Mesenchymal stem cell (in vitro differentiated cells and primary cell): Measurements from ENCODE around the gene ADAMTS14.

Source experiments
- DNase-seq: peaks from one replicate; pipeline ENCODE4 v3.0.0-alpha.2; 2013
- H2AFZ ChIP-seq: one replicate; pipeline ENCODE4 v1.6.1; 2013; ENCODE audit warnings: low read depth, mild to moderate bottlenecking, control low read depth, inconsistent platforms, low read length, moderate library complexity
- H2AK5ac ChIP-seq: 2 replicates; pipeline ENCODE4 v1.6.1; 2013; ENCODE audit warnings: low read length, moderate library complexity, mild to moderate bottlenecking, inconsistent platforms; ENCODE audit not compliant: severe bottlenecking
- H2BK120ac ChIP-seq: one replicate; pipeline ENCODE4 v1.6.1; 2013; ENCODE audit warnings: low read depth, mild to moderate bottlenecking, inconsistent platforms, low read length, moderate library complexity
- H2BK12ac ChIP-seq, 2 experiments: one replicate each; pipeline ENCODE4 v1.6.1; 2013; ENCODE audit warnings: inconsistent platforms in 2 of 2, low read length in 2 of 2, mild to moderate bottlenecking in 2 of 2, moderate library complexity in 2 of 2, control low read depth in 1 of 2
- H2BK15ac ChIP-seq: one replicate; pipeline ENCODE4 v1.6.1; 2013; ENCODE audit warnings: mild to moderate bottlenecking, low read depth, inconsistent platforms; ENCODE audit not compliant: poor library complexity, severe bottlenecking
- H2BK5ac ChIP-seq: 2 replicates; pipeline ENCODE4 v1.6.1; 2013; ENCODE audit warnings: low read depth, mild to moderate bottlenecking, low read length, control low read depth, inconsistent platforms; ENCODE audit not compliant: poor library complexity, severe bottlenecking
- H3K14ac ChIP-seq, 2 experiments: one replicate each; pipeline ENCODE4 v1.6.1; 2013; ENCODE audit warnings: inconsistent platforms in 2 of 2, low read length in 2 of 2, control low read depth in 1 of 2, mild to moderate bottlenecking in 1 of 2, moderate library complexity in 1 of 2
- H3K18ac ChIP-seq, 2 experiments: one replicate each; pipeline ENCODE4 v1.6.1; 2013; ENCODE audit warnings: inconsistent platforms in 2 of 2, low read length in 2 of 2, control low read depth in 1 of 2, low read depth in 1 of 2, mild to moderate bottlenecking in 1 of 2
- H3K23ac ChIP-seq, 2 experiments: one replicate each; pipeline ENCODE4 v1.6.1; 2013; ENCODE audit warnings: inconsistent platforms in 2 of 2, low read length in 2 of 2, mild to moderate bottlenecking in 2 of 2, moderate library complexity in 2 of 2, control low read depth in 1 of 2
- H3K27ac ChIP-seq: 2 replicates; pipeline ENCODE4 v1.5.1; 2013; ENCODE audit warnings: mild to moderate bottlenecking, moderate library complexity, low read length, control low read depth, inconsistent platforms; ENCODE audit not compliant: poor library complexity, severe bottlenecking
- H3K27me3 ChIP-seq, 2 experiments: 2 replicates each; pipeline versions ENCODE4 v1.6.1 to v1.7.0; 2013; ENCODE audit warnings: low read length in 2 of 2, mild to moderate bottlenecking in 2 of 2, moderate library complexity in 2 of 2, control low read depth in 1 of 2, inconsistent platforms in 1 of 2; ENCODE audit not compliant: control insufficient read depth in 1 of 2, insufficient read depth in 1 of 2
- H3K36me3 ChIP-seq, 2 experiments: 2 replicates each; pipeline versions ENCODE4 v1.6.1 to v1.7.0; 2013; ENCODE audit warnings: low read length in 2 of 2, control low read depth in 1 of 2, inconsistent platforms in 1 of 2, low read depth in 1 of 2, mild to moderate bottlenecking in 1 of 2; ENCODE audit not compliant: insufficient read depth in 2 of 2, control insufficient read depth in 1 of 2
- H3K4ac ChIP-seq, 2 experiments: one replicate each; pipeline ENCODE4 v1.6.1; 2013; ENCODE audit warnings: inconsistent platforms in 2 of 2, low read length in 2 of 2, mild to moderate bottlenecking in 2 of 2, moderate library complexity in 2 of 2, control low read depth in 1 of 2, low read depth in 1 of 2
- H3K4me1 ChIP-seq: 2 replicates; pipeline ENCODE4 v1.6.1; 2013; ENCODE audit warnings: low read depth, low read length, control low read depth; ENCODE audit not compliant: control insufficient read depth, insufficient read depth
- H3K4me2 ChIP-seq: 2 replicates; pipeline ENCODE4 v1.6.1; 2013; ENCODE audit warnings: low read length, mild to moderate bottlenecking, inconsistent platforms; ENCODE audit not compliant: poor library complexity, severe bottlenecking
- H3K4me3 ChIP-seq, 2 experiments: 2 replicates each; pipeline versions ENCODE4 v1.5.1 to v1.7.0; 2013; ENCODE audit warnings: low read length in 2 of 2, mild to moderate bottlenecking in 2 of 2, control low read depth in 1 of 2, low read depth in 1 of 2; ENCODE audit not compliant: insufficient read depth in 1 of 2
- H3K79me1 ChIP-seq: replicated peaks from 2 replicates; pipeline ENCODE4 v1.6.1; 2013; ENCODE audit warnings: mild to moderate bottlenecking, control low read depth, low read length, inconsistent platforms; ENCODE audit not compliant: poor library complexity, severe bottlenecking
- H3K9ac ChIP-seq: 2 replicates; pipeline ENCODE4 v1.7.0; 2013; ENCODE audit warnings: mild to moderate bottlenecking, low read length, moderate library complexity
- H3K9me3 ChIP-seq: 2 replicates; pipeline ENCODE4 v1.7.0; 2013; ENCODE audit warnings: mild to moderate bottlenecking, low read length; ENCODE audit not compliant: control insufficient read depth
- H4K8ac ChIP-seq: one replicate; pipeline ENCODE4 v1.6.1; 2013; ENCODE audit warnings: inconsistent platforms, mild to moderate bottlenecking, low read length, moderate library complexity
- H4K91ac ChIP-seq: one replicate; pipeline ENCODE4 v1.6.1; 2013; ENCODE audit warnings: mild to moderate bottlenecking, low read length, inconsistent platforms
- WGBS: methylation state at CpG from one replicate; pipeline ENCODE4 v1.1.7; 2013; ENCODE audit warnings: mixed read lengths; 5-methylcytosine and 5-hydroxymethylcytosine counted together

ADAMTS14 gene

DNA sequence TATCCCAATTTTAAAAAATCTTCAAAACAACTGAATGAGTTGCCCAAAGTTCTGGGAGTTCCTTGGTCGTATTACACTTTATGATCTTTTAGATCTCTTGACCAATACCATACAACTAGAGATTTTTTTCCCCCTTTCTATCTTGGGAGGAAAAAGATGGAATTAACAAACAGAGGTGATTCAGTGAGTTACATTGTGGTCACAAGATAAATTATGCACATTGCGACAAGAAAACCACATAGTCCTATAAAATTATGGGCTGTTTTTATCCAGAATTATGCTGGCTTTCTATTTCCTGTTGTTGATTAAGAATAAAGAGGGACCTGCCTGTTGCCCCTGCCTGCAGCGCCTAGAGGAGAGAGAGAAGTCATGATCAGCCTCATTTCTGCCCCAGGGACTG lies 135.2 kb downstream of the ADAMTS14 start:
- WGBS: 100% methylated on average over 2 of the region's 3 CpGs

DNA sequence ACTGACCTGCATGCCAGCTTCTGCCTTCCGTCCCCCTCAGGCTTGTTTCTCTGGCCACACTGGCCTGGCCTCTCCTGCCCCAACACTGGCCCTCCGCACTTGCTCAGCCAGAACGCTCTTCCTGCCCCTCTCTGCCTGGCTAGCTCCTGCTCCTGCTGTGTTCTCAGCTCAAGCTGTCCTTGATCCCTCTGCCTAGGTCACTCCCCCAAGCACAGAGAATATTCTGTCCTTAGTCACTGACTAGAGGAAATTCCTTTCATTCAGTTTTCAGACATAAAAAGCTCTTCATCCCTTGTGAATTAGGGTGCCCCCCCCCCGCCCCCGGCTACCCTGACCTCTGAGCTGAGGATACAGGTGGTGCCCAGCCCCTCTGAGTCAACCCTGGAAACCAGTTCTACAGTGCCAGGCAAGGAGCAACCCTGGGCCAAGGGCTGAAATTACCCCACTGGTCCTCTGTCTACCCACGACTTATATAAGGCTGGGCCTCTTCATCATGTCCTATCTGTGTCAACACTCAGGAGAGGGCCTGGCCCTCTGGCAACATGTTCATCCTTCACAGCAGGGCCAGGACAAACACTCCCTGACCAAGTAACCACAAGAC lies 136.8 kb downstream of the ADAMTS14 start:
- Histone ChIP-seq H2BK15ac (no peak overlapping the region), H2BK5ac (no peak overlapping the region), H3K9ac (no peak overlapping the region), H4K8ac (no peak overlapping the region), H3K9me3 (no peaks in the 10 kb centered on the region), H3K36me3 (no peaks in the 10 kb centered on the region), H2BK120ac (no peak overlapping the region), H3K14ac (peak overlapping the region in 1 of 2 experiments; percentile 14), H3K4me1 (peaks cover 8% of the 10 kb centered on the region), H3K79me1 (no peaks in the 10 kb centered on the region), H3K4me3 (no peak overlapping the region), H2BK12ac (no peak overlapping the region), H2AFZ (no peak overlapping the region), H3K23ac (no peak overlapping the region), H3K4me2 (no peak overlapping the region), H3K18ac (peak overlapping the region in 1 of 2 experiments; percentile 16), H3K27ac (no peak overlapping the region), H2AK5ac (no peak overlapping the region), H3K4ac (no peak overlapping the region), H3K27me3 (peaks cover 11 to 20% of the 10 kb centered on the region in 2 experiments), H4K91ac (no peak overlapping the region)
- 74% methylated on average over 6 of the region's 6 CpGs for WGBS
- DNase-seq: no peak

More for the DNA sequence above, 135.2 kb downstream of the ADAMTS14 start:
- Histone ChIP-seq H4K91ac (no peak overlapping the region), H3K14ac (no peak overlapping the region), H3K23ac (no peak overlapping the region), H4K8ac (no peak overlapping the region), H3K4me3 (no peak overlapping the region), H2AFZ (no peak overlapping the region), H3K27me3 (peaks cover 5 to 8% of the 10 kb centered on the region in 2 experiments), H2BK120ac (no peak overlapping the region), H3K9me3 (no peaks in the 10 kb centered on the region), H3K9ac (no peak overlapping the region), H3K4me2 (no peak overlapping the region), H2BK15ac (no peak overlapping the region), H3K27ac (no peak overlapping the region), H3K18ac (no peak overlapping the region), H2BK5ac (no peak overlapping the region), H3K36me3 (no peaks in the 10 kb centered on the region), H2BK12ac (no peak overlapping the region), H3K79me1 (no peaks in the 10 kb centered on the region), H2AK5ac (no peak overlapping the region), H3K4me1 (peaks cover 8% of the 10 kb centered on the region), H3K4ac (no peak overlapping the region)
- no peak for DNase-seq

DNA sequence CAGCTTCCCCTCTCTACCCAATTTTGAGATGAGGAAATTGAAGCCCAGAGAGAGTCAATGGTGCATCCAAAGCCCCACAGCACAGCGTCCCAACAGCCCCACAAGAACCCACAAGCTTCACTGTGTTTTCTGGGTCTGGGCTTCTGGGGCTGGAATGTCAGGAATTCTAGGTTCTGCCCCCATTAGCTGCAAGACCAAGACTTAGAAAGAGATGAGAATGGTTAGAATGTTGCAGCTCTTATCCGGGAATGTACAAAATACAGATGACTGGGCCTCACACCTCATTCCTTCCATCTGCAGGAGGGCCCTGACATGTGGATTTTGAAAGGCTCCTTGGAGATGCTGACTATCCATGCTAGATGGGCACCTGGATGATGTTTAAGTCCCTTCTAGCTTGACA lies 137.4 kb downstream of the ADAMTS14 start:
- H4K8ac ChIP-seq: no peak overlapping the region
- no peak overlapping the region for H3K4me3 ChIP-seq
- H2AFZ ChIP-seq: no peak overlapping the region
- H3K79me1 ChIP-seq: no peaks in the 10 kb centered on the region
- no peak overlapping the region for H4K91ac ChIP-seq
- no peak overlapping the region for H3K14ac ChIP-seq
- no peak overlapping the region for H2BK12ac ChIP-seq
- H3K27me3 ChIP-seq: peaks cover 11 to 21% of the 10 kb centered on the region in 2 experiments
- no peak for DNase-seq
- no peak overlapping the region for H3K4ac ChIP-seq
- H3K4me1 ChIP-seq: peaks cover 8% of the 10 kb centered on the region
- H2BK120ac ChIP-seq: no peak overlapping the region
- no peak overlapping the region for H2BK15ac ChIP-seq
- H3K36me3 ChIP-seq: no peaks in the 10 kb centered on the region
- no peak overlapping the region for H3K18ac ChIP-seq
- no peak overlapping the region for H3K27ac ChIP-seq
- H3K23ac ChIP-seq: no peak overlapping the region
- no peaks in the 10 kb centered on the region for H3K9me3 ChIP-seq
- no peak overlapping the region for H2BK5ac ChIP-seq
- WGBS: no CpG with 5 or more reads among the region's 2 CpGs
- no peak overlapping the region for H2AK5ac ChIP-seq
- H3K4me2 ChIP-seq: no peak overlapping the region
- H3K9ac ChIP-seq: no peak overlapping the region

DNA sequence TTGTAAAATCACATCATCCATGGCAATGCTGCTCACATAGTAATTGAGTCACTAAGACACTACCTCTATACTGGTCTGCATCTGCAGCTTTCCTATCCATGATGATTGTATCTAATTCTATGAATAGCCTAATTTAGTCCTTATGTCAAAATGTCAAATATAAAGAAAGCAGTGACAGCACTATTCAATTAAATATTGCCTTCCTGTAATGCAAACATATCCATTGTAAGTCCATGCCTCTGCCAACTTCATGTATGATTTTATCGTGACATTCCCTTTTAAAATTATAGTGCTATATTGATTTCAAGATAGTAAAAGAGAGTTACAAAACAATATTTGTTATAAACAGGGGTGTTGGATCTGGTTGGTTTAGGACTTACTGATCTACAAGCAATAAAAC lies 138.7 kb downstream of the ADAMTS14 start:
- Histone ChIP-seq H2BK5ac (no peak overlapping the region), H3K27me3 (peaks cover 5 to 20% of the 10 kb centered on the region in 2 experiments), H2BK12ac (no peak overlapping the region), H3K18ac (no peak overlapping the region), H3K79me1 (no peaks in the 10 kb centered on the region), H3K4me3 (no peak overlapping the region), H2AFZ (no peak overlapping the region), H3K4ac (no peak overlapping the region), H3K23ac (no peak overlapping the region), H4K8ac (no peak overlapping the region), H3K9ac (no peak overlapping the region), H2BK120ac (no peak overlapping the region), H2BK15ac (no peak overlapping the region), H4K91ac (no peak overlapping the region), H3K4me1 (peaks cover 8% of the 10 kb centered on the region), H3K4me2 (no peak overlapping the region), H2AK5ac (no peak overlapping the region), H3K27ac (no peak overlapping the region), H3K14ac (no peak overlapping the region), H3K9me3 (no peaks in the 10 kb centered on the region), H3K36me3 (no peaks in the 10 kb centered on the region)
- no CpG with 5 or more reads among the region's 1 CpG for WGBS
- no peak for DNase-seq
